ENCODE data around the gene TGM5.
A peak's percentile ranks its signal among the peaks of the same experiment; 100 is the strongest.
"Not testable (repeated sequence)": the region's sequence is repeated elsewhere in the genome, so short reads cannot be mapped to it uniquely, and the experiment has no call there.

The TGM5 gene

DNA sequence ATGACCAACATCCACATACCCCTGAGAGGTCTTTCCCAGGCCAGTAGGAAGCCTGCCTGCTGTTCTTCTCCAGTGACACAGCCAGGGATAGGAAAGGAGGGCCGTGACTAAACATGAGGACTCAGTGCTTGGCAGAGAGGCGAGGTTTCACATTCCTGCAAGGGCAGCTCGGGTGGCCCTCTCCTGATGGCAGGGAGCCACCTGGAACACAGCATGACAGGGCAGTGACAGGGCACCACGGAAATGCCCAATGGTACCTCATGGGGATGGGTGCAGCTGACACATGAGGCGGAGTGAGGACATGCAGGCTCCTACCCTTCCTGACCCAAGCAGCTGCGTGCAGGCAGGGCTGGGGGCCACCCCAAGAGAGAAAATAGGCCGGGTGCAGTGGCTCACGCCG, 7.4 kb upstream of the TGM5 start:
- peak; percentile 35 for DNase-seq

- DNase-seq: no peak
Measured at GRCh38 chr15:43273243-43273642, 6.5 kb upstream of the TGM5 start.

GRCh38 chr15:43271908-43272307, 5.2 kb upstream of the TGM5 start:
- DNase-seq: not testable (repeated sequence)

GRCh38 chr15:43270676-43271306, 4.1 kb upstream of the TGM5 start:
- no peak for DNase-seq

DNA sequence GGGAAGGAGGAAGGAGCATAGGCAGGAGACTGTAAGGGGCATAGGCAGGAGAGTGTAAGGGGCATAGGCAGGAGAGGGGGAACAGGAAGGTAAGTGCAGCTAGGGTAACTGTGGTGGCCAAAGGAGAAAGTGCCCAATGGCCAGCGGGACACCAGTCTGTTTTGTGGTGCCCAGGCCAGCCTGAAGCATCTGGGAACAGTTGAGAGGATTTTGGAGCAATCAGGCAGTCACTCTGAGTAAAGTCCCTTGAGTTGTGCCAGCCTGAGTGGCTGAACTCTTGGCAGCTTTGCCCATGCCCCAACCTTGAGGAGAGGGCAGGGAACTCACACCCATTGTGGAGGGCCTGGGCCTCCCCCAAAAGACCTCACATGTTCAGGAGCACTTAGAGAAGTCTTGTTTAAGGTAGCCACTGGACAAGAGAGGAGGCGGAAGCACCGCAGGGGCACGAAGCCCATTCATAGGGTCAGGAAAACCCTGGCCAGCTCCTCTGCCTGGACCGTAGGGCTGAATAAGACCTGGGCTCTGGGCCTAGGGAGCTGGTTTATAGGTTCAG, 3.5 kb upstream of the TGM5 start:
- DNase-seq: no peak

GRCh38 chr15:43268111-43269105, 1.7 kb upstream of the TGM5 start:
- DNase-seq: no peak

- no peak for DNase-seq
Measured at GRCh38 chr15:43267439-43267838, 711 bp upstream of the TGM5 start.

- no peak for DNase-seq
Measured at GRCh38 chr15:43266386-43266785, 342 bp downstream of the TGM5 start.

- DNase-seq: no peak
Measured at GRCh38 chr15:43260011-43260615, 6.6 kb downstream of the TGM5 start.

DNA sequence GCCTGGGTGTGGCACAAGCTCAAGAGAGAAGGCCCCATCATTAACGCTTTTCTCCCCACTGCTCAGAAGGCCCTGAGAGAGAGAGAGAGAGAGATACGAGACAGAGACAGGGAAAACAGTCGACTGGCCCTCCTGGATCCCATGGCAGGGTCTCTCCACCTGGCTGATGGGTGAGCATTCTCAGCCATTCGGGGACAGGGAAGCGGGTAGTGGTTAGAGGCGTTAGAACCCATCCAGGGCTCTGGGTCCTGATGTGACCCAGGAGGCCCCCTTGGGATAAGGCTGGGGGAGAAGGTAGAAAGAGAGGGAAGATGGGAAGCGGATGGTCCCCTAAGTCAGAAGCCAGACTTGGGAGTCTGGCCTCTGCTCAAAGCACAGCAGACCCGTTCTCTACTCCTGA, 7.9 kb downstream of the TGM5 start:
- no peak for DNase-seq

DNA sequence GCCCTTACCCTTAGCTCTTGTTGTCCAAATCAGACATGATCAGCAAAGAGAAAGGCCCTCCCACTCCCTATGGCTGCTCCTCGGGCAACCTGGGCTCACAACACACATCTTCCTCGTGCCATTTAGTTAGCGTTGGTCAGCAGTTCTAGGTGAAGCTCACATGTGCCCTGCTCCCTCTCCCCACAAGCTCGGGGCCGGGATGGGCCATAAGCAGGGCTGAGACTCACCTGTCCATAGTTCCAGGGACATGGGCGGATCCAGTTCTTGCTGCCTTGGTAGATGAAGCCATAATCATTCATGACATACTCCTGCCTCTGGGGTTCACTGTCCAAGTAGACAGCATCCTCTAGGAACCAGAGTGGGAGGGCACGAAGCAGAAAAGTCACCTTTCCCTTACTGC, 10.4 kb downstream of the TGM5 start:
- no peak for DNase-seq

GRCh38 chr15:43255376-43255775, 11.4 kb downstream of the TGM5 start:
- no peak for DNase-seq

DNA sequence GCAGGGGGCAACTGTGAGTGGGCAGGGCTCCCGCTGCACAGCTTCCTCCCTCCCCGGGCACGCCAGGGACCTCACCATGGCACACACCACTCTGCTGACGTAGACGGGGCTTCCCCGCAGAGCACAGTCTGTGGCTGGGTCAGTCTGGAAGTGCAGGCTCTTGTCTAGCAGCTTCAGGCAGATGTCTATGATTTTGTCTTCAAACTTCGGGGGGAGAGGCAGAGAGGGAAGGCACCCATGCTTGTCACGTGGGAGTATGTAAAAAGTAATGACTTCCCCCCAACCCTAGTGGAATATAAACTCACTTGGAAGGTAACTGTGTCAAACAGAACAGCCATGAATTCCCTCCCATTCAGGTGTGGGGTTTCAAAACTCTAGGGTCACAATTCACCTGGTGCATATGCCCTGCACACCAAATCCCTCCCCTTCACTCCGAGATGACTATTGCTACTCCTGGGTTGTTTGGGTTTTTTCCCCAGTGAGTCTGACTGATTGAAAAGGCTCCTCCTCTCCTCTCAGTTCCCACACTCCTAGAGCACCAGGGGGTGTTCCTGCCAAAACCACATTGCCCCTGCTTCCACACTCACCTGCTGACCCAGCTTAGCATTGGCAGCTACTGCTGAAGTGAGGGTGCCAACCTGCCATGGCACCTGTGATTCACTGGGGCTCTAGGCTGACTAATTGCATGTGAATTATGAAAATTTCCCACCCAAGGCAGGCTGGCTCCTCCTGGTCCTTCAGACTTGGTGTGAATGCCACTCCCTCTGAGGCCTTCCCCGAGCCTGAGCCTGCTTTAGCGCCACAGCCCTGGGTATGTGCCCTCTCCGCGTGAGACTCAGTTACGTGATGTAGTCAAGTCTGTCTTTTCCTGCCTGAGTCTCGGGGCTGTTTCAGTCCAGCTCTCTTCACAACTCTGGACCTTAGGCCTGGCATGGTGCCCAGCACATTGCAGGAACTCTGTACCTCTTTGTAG, 13.0 kb downstream of the TGM5 start:
- DNase-seq: no peak

DNA sequence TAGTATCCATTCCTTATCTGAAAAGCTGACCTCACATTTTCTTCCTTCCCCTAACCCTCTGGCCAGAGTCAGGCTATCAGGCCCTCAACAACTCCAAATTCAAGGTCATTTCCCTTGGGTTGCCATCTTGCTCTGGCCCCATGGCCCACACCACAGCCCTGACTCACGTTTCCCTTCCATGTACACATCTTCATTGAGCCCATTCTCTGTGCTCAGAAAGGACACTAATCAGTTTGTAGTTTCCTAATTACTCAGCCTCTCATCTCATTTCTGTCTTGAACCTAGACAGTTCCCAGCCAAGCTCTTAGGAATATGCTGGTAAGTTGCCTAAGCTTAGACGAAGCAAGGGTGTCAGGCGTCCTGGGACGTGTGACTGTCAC, 14.9 kb downstream of the TGM5 start:
- DNase-seq: no peak

DNA sequence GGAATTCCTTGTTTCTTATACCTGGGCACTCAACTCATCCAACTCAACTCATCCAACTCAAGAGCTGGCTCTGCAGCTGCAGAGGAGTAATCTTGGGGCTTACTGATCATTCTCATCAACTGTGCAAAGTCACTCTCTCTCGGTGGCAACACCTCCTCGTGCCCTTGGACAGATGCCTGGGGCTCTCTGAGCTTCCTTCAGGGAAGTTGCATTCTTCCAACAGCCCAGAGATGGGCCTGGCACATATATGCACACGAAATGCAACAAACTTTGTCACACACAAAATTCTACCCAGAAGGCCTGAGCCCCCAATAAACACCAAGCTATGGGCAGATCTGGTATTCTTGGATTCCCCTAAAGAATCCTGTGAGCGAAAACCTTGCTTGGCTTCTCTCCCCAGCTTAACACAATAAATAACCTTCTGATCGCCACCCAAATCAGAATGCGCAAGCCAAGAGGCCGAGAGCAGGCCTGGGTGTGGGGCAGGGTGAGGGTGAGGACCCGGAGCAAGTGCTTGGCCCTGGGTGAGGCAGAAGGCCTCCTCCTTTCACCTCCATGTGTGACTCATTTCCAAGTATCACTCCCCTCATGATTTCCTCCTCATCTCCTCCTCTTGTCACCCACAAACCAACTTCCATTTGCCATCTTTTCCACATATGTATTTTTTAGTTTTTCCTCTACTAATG, 15.4 kb downstream of the TGM5 start:
- DNase-seq: no peak

DNA sequence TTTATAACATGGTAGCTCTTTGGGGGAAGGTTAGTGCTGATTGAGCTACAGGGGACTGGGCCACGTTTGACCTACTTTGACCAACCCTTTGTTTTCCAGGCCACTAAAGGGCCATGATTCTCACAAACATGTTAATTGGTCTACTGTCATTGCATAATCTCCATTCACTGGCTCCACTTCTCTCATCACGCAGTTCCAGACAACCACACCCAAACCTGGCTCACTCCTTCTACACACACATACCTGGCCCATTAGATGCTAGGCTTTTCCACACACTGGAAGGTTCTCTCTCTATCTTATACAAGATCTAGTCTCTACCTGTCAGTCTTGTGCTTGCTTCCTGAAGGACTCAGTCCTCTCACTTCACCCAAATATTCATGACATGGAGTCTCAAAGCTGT, 15.9 kb downstream of the TGM5 start:
- DNase-seq: no peak

DNA sequence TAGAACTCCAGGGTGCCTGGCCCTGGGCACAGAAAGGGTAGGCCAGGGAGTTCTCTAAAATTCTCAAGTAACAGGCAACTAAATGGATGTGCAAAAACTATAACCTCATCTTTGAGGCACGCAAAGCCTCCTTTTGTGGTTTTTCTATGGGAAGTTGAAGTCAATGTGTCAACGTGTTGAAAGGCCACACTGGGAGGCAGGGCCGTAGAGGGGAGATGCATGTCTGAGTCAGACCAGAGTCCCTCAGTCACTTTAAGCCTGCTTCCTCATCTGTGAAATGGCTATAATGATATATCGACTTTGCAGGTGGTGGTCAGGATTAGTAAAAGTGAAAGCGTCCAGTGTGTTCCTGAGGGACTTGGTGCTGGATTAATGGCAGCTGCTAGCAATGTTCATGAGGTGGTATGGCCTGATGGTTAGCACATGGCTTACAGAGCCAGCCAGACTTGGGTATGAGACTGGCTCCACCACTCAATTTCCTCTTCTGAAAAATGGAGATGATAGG, 17.0 kb downstream of the TGM5 start:
- no peak for DNase-seq

DNA sequence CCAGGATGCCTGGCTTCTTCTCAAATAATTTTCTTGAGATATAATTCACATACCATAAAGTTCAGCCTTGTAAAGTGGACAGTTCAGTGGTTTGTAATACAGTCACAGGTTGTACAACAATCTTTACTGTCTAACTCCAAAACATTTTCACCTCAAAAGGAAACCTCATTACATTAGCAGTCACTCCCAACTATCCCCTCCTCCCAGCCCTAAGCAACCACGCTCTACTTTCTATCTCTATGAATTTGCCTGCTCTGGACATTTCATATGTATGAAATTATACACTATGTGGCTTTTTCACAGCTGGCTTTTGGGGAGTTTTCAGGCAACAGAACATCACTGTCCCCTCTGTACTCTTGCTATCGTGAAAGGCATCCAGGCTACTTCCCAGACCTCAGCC, 17.5 kb downstream of the TGM5 start:
- no peak for DNase-seq

DNA sequence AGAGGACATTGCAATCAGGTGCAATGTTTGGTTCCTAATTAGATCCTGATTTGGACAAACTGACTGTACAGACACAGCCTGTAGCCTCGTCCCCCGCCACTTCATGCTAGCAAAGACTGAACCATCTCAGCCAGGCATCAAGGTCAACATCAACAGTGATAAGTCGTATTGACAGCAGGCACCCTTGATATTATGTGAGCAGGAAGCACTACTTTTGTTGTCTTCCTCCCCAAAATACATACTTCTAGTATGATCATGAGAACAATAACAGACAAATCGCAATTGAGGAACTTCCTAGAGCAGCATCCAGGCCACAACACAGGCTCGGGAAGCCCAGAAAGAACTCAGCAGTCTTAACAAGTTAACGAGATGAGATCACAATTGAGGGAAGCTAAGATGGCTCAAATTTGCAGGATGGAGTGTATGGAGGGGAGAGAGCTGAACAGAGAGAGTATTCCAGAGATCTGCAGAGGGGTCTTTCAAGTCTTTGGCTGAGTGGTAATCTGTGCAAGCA, 20.4 kb downstream of the TGM5 start:
- DNase-seq: no peak

DNA sequence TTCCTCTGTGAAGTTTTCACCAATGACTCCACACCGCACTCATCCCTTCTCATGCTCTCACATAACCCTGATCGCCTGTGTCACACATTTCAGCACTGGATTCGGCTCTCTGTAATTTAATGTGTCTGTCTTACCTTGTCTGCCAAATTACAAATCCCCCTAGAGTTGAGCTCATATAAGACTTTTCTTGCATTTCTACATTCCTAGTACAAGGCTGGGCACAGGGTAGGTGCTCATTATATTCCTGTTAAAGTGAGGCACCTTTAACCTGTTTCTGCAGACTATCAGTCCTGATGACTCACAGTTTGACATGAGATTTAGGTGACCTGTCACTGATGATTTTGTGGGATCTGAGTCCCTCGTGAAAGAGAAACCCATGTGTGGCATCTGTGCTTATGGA, 22.6 kb downstream of the TGM5 start:
- no peak for DNase-seq

DNA sequence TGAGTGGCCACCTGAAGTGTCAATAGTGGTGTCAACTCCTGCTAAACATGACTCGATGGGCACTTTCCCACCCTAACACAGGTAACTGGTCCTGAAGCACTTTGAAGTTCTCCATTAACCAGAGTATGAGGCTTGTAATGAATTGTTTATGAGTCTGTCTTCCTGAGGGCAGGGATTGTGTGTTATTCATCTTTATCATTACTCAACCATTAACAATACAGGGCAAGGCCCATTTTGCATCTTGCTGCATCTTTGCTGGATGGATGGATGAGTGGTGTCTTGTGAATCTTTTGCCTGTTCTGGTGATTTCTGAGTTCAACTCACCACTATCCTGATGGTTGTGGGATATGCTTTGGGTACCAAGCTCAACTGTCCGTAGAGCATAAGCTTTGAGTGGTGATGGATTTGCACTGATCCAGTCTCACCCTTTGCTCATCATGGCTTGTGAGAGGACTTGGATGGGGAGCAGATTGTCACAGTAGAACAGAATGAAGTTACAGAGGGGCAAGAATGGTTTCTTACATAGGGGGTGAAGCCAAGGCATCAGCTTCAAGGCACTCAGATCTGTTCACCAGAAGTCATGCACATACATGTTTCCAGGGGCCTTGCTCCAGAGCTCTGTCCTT, 23.6 kb downstream of the TGM5 start:
- no peak for DNase-seq
